Measurements from ENCODE around the gene MEDAG. TPM values are rescaled to one million over a fixed set of nuclear protein-coding genes. Genes with fewer than 3 reads are reported as not detected.

The MEDAG gene
- total RNA-seq, 4 donors from 2014 or later = 10.3 to 35.9 (median 14.2) TPM

DNA sequence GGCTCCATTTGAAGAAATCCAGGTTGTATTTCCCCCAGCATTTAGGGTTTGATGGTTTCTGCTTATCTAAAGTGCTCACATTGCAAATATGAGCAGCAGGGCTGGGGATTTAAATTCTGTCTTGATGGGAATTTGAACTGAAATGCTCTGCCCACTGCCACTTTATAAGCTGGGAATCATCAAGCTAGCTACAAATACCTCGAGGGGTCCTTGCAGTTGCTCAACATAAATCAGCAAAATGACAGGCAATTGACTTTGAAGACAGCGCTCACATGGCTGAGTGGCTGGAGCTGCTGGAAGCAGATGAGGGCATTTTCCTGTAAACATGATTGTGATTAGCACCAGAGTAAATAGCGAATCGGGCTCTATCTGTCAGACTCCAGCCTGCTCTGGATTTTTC is 39.4 kb upstream of the MEDAG start:
- 54 to 64% methylated on average over 4 of the region's 4 CpGs for whole genome bisulfite sequencing, 2 donors
- H3K4me3 ChIP-seq (ENCODE audit: low read depth, poor library complexity, severe bottlenecking) = no peak overlapping the region
- no peak for TF ChIP-seq POLR2A (IDR thresholded peaks at IDR 0.05)
- TF ChIP-seq, protein P1, sequence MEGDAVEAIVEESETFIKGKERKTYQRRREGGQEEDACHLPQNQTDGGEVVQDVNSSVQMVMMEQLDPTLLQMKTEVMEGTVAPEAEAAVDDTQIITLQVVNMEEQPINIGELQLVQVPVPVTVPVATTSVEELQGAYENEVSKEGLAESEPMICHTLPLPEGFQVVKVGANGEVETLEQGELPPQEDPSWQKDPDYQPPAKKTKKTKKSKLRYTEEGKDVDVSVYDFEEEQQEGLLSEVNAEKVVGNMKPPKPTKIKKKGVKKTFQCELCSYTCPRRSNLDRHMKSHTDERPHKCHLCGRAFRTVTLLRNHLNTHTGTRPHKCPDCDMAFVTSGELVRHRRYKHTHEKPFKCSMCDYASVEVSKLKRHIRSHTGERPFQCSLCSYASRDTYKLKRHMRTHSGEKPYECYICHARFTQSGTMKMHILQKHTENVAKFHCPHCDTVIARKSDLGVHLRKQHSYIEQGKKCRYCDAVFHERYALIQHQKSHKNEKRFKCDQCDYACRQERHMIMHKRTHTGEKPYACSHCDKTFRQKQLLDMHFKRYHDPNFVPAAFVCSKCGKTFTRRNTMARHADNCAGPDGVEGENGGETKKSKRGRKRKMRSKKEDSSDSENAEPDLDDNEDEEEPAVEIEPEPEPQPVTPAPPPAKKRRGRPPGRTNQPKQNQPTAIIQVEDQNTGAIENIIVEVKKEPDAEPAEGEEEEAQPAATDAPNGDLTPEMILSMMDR (IDR thresholded peaks at IDR 0.05) = no peak
- intact Hi-C loops (cut with DNase I; ENCODE audit: low total_unique reads) = no loop called here
- peak in 1 of 2 donors; percentile 54 for DNase-seq (ENCODE audit: low spot score in 2 of 2)

DNA sequence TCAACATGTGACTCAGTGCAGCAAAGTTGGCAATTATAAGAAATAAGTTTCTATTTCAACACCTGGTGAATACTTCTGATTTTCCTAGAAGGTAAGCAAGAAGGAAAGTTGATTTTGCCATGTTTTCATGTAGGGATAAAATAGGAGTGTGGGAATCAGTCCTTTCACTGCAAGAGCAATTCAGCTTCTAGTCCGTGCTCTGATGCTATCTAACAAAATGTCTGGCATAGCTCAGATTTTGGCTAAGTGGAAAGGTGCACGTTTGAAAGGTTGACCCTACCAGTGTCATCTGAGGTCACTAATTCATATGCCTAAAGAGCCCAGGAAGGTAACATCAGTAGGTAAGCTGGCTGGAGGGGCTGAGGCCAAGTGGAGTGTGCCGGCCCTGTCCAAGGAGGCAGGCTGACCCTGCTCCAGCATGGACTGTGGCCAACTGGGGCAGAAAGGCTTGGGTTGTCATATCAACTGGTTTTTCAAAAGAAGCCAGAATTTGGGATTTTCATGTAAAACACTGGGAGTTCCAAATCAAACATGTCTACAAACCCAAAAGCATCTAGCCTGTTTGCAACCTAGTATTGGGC is 38.9 kb upstream of the MEDAG start:
- intact Hi-C loops (cut with DNase I; ENCODE audit: low total_unique reads) = no loop called here
- TF ChIP-seq POLR2A (IDR thresholded peaks at IDR 0.05) = no peak
- TF ChIP-seq, protein P1 (IDR thresholded peaks at IDR 0.05) = no peak
- no peak overlapping the region for H3K4me3 ChIP-seq (ENCODE audit: low read depth, poor library complexity, severe bottlenecking)
- peak in 1 of 2 donors; percentile 71 for DNase-seq (ENCODE audit: low spot score in 2 of 2)
- WGBS, 2 donors = 61 to 63% methylated on average over 3 of the region's 3 CpGs

DNA sequence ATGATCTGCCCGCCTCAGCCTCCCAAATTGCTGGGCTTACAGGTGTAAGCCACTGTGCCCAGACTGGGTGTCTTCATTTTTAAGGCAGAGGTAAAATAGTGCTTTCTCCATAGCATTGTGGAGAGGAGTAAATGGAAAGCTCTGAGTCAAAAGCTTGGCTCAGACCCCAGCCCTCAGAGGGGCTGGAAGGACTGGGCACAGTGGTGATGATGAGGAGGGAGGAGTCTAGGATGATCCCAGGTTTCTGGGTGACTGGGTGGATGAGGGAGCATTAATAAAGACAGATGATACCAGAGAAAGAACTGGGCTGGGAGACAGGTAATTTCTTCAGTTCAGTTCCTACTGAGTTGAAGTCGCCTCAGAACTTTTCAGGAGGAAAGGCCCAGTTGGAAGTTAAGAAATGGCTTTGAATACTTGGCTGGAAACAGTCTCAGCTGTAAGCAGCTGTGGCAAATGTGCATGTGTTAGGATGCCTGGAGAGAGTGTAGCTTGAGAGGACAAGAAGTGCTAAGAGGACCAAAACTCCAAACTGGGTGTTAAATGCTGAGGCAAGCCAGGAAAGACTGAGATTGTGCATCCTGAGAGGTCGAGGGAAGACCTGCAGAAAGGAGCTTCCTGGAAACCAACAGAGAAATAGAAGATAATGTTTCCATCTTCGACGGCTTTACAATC is 37.1 kb upstream of the MEDAG start:
- peak in 1 of 2 donors; percentile 63 for DNase-seq (ENCODE audit: low spot score in 2 of 2)
- TF ChIP-seq, protein P1 (IDR thresholded peaks at IDR 0.05) = no peak
- no peak for TF ChIP-seq POLR2A (IDR thresholded peaks at IDR 0.05)
- WGBS, 2 donors = 68 to 81% methylated on average over 5 of the region's 5 CpGs
- intact Hi-C loops (cut with DNase I; ENCODE audit: low total_unique reads) = no loop called here
- H3K4me3 ChIP-seq (ENCODE audit: low read depth, poor library complexity, severe bottlenecking) = no peak overlapping the region

DNA sequence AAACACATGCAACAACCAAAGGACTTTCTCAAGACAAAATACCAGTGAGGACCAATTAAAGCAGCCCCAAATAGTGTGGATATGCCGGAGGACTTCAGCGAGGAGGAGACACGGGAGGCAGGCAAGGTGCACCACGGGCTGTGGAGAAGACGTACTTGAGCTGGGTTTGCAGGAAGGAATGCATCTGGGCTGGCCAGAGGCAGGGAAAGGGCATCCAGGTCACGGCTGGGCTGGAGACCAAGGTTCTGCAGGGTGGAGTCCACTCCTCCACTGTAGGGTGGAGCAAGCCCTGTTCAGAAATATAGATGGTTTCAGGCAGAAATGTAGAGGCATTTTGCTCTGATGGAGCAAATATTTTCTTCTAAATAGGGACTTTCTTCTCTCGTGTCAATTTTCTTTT is 36.6 kb upstream of the MEDAG start:
- DNase-seq (ENCODE audit: low spot score in 2 of 2) = peak in 1 of 2 donors; percentile 85

DNA sequence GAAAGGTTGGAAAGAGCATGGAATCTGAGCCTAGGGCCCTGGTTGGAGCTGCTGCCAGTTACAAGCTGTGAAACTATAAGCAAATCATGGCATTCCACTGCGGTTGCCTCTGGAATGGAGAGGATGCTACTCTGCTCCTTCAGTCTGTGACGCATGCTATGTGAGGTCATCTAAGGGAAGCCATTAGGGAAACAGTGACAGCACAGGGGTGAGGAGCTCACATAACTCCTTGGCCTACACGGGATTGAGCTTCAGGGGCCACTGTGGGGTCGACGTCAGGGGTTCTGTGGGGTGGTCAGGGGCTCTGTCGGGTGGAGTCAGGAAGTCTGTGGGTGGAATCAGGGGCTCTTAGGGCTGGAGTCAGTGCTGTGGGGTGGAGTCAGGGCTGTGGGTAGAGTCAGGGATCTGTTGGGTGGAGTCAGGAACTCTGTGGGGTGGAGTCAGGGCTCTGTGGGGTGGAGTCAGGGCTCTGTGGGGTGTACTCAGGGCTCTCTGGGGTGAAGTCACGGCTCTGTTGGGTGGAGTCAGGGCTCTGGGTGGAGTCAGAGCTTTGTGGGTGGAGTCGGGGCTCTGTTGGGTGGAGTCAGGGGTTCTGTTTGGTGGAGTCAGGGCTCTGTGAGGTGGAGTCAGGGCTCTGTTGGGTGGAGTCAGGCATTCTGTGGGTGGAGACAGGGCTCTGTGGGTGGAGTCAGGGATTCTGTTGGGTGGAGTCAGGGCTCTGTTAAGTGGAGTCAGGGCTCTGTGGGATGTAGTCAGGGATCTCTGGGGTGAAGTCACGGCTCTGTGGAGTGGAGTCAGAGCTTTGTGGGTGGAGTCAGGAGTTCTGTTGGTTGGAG is 35.8 kb upstream of the MEDAG start:
- intact Hi-C loops (cut with DNase I; ENCODE audit: low total_unique reads) = no loop called here
- no peak overlapping the region for H3K4me3 ChIP-seq (ENCODE audit: low read depth, poor library complexity, severe bottlenecking)
- peak; percentile 89 to 96 for DNase-seq (ENCODE audit: low spot score in 2 of 2)
- 30 to 50% methylated on average over 9 of the region's 9 CpGs for WGBS, 2 donors
- no peak for TF ChIP-seq POLR2A (IDR thresholded peaks at IDR 0.05)
- TF ChIP-seq, protein P1 (IDR thresholded peaks at IDR 0.05) = no peak

More for the DNA sequence above, 36.6 kb upstream of the MEDAG start:
- 47 to 55% methylated on average over 7 of the region's 7 CpGs for WGBS, 2 donors
- intact Hi-C loops (cut with DNase I; ENCODE audit: low total_unique reads) = no loop called here
- H3K4me3 ChIP-seq (ENCODE audit: low read depth, poor library complexity, severe bottlenecking) = no peak overlapping the region
- TF ChIP-seq, protein P1 (IDR thresholded peaks at IDR 0.05) = no peak
- no peak for TF ChIP-seq POLR2A (IDR thresholded peaks at IDR 0.05)

All from lower leg skin (tissue), 4 donors.